Activated T-helper 1 cell treated with anti-CD3 and anti-CD28 coated beads, Interleukin-12 subunit alpha, Interleukin-12 subunit beta, Interleukin-2, Interleukin-4 antibody, amounts not matched to agents 30 ng/mL and 10 ng/mL and 1 ng/mL, durations not matched to agents 14 hours and 24 hours and 36 hours (primary cell): ENCODE data around the gene CDH2. TPM values are rescaled to one million over a fixed set of nuclear protein-coding genes. Genes with fewer than 3 reads are reported as not detected.

ENCODE experiments used
- DNase-seq: peaks from one replicate; pipeline ENCODE4 v3.0.0; 2021; ENCODE audit warnings: low spot score
- H3K27ac Mint-ChIP-seq: one replicate; pipeline ENCODE4 v1.8.0; 2021; ENCODE audit warnings: mild to moderate bottlenecking, mixed read lengths
- H3K27me3 Mint-ChIP-seq: one replicate; pipeline ENCODE4 v1.8.0; 2022; ENCODE audit warnings: mild to moderate bottlenecking, moderate library complexity, mixed read lengths; ENCODE audit not compliant: insufficient read depth
- H3K36me3 Mint-ChIP-seq: one replicate; pipeline ENCODE4 v1.8.0; 2021; ENCODE audit warnings: low read depth, mixed read lengths
- H3K4me1 Mint-ChIP-seq: one replicate; pipeline ENCODE4 v1.8.0; 2021; ENCODE audit warnings: low read depth, mixed read lengths
- H3K4me3 Mint-ChIP-seq: one replicate; pipeline ENCODE4 v1.8.0; 2021; ENCODE audit warnings: mild to moderate bottlenecking, moderate library complexity, mixed read lengths
- H3K9me3 Mint-ChIP-seq: one replicate; pipeline ENCODE4 v1.8.0; 2021; ENCODE audit warnings: mixed read lengths
- intact Hi-C: fragments of 100-400 bp; cut with micrococcal nuclease; formaldehyde crosslinking; loops from one replicate; pipeline ENCODE4 v1.15.1; 2024
- total RNA-seq: library from RNA; stranded (reverse); gene quantifications from 2 replicates; pipeline ENCODE4 v1.2.3, GENCODE V29; 2022

The CDH2 gene
- total RNA-seq, 1 donor from 2014 or later: 0.16 TPM

GRCh38 chr18:28065031-28065792, 111.7 kb downstream of the CDH2 start:
- intact Hi-C loops: no loop called here
- DNase-seq: no peak
- H3K4me1 Mint-ChIP-seq: no peaks in the 10 kb centered on the region
- no peak overlapping the region for H3K4me3 Mint-ChIP-seq
- no peak overlapping the region for H3K27ac Mint-ChIP-seq
- H3K27me3 Mint-ChIP-seq: no peaks in the 10 kb centered on the region
- peaks cover 5% of the 10 kb centered on the region for H3K9me3 Mint-ChIP-seq
- no peaks in the 10 kb centered on the region for H3K36me3 Mint-ChIP-seq

- Mint-ChIP-seq H3K9me3 (peaks cover 5% of the 10 kb centered on the region), H3K4me3 (no peak overlapping the region), H3K27ac (no peak overlapping the region), H3K27me3 (no peaks in the 10 kb centered on the region), H3K4me1 (no peaks in the 10 kb centered on the region), H3K36me3 (no peaks in the 10 kb centered on the region)
- intact Hi-C loops: no loop called here
- no peak for DNase-seq
Measured at GRCh38 chr18:28063926-28064325, 113.0 kb downstream of the CDH2 start.

GRCh38 chr18:28063271-28063761, 113.6 kb downstream of the CDH2 start:
- no peaks in the 10 kb centered on the region for H3K36me3 Mint-ChIP-seq
- H3K9me3 Mint-ChIP-seq: peaks cover 5% of the 10 kb centered on the region
- H3K27ac Mint-ChIP-seq: no peak overlapping the region
- H3K27me3 Mint-ChIP-seq: no peaks in the 10 kb centered on the region
- DNase-seq: no peak
- no peak overlapping the region for H3K4me3 Mint-ChIP-seq
- intact Hi-C loops: no loop called here
- H3K4me1 Mint-ChIP-seq: no peaks in the 10 kb centered on the region

GRCh38 chr18:28062443-28062842, 114.5 kb downstream of the CDH2 start:
- Mint-ChIP-seq H3K36me3 (no peaks in the 10 kb centered on the region), H3K9me3 (peaks cover 5% of the 10 kb centered on the region), H3K4me3 (no peak overlapping the region), H3K4me1 (no peaks in the 10 kb centered on the region), H3K27ac (no peak overlapping the region), H3K27me3 (no peaks in the 10 kb centered on the region)
- intact Hi-C loops: no loop called here
- DNase-seq: no peak

- no peak overlapping the region for H3K4me3 Mint-ChIP-seq
- H3K9me3 Mint-ChIP-seq: peaks cover 6% of the 10 kb centered on the region
- H3K27ac Mint-ChIP-seq: no peak overlapping the region
- H3K36me3 Mint-ChIP-seq: no peaks in the 10 kb centered on the region
- intact Hi-C loops: no loop called here
- H3K27me3 Mint-ChIP-seq: no peaks in the 10 kb centered on the region
- no peaks in the 10 kb centered on the region for H3K4me1 Mint-ChIP-seq
- no peak for DNase-seq
Measured at GRCh38 chr18:28059861-28060260, 117.1 kb downstream of the CDH2 start.

GRCh38 chr18:28050545-28050944, 126.4 kb downstream of the CDH2 start:
- Mint-ChIP-seq H3K27ac (no peak overlapping the region), H3K4me3 (no peak overlapping the region), H3K9me3 (peaks cover 3% of the 10 kb centered on the region), H3K27me3 (no peaks in the 10 kb centered on the region), H3K4me1 (no peaks in the 10 kb centered on the region), H3K36me3 (no peaks in the 10 kb centered on the region)
- no peak for DNase-seq
- intact Hi-C loops: no loop called here

GRCh38 chr18:28048612-28049011, 128.3 kb downstream of the CDH2 start:
- no peaks in the 10 kb centered on the region for H3K27me3 Mint-ChIP-seq
- no peak overlapping the region for H3K4me3 Mint-ChIP-seq
- no peak overlapping the region for H3K27ac Mint-ChIP-seq
- DNase-seq: no peak
- peaks cover 4% of the 10 kb centered on the region for H3K9me3 Mint-ChIP-seq
- no peaks in the 10 kb centered on the region for H3K4me1 Mint-ChIP-seq
- intact Hi-C loops: no loop called here
- no peaks in the 10 kb centered on the region for H3K36me3 Mint-ChIP-seq

- Mint-ChIP-seq H3K9me3 (peaks cover 4% of the 10 kb centered on the region), H3K36me3 (no peaks in the 10 kb centered on the region), H3K27me3 (no peaks in the 10 kb centered on the region), H3K4me3 (no peak overlapping the region), H3K27ac (no peak overlapping the region), H3K4me1 (no peaks in the 10 kb centered on the region)
- DNase-seq: no peak
- intact Hi-C loops: no loop called here
Measured at GRCh38 chr18:28045880-28046279, 131.1 kb downstream of the CDH2 start.

GRCh38 chr18:28045176-28045810, 131.6 kb downstream of the CDH2 start:
- Mint-ChIP-seq H3K4me3 (no peak overlapping the region), H3K4me1 (no peaks in the 10 kb centered on the region), H3K36me3 (no peaks in the 10 kb centered on the region), H3K27ac (no peak overlapping the region), H3K9me3 (peaks cover 4% of the 10 kb centered on the region), H3K27me3 (no peaks in the 10 kb centered on the region)
- intact Hi-C loops: no loop called here
- DNase-seq: no peak

- H3K4me1 Mint-ChIP-seq: no peaks in the 10 kb centered on the region
- H3K9me3 Mint-ChIP-seq: peaks cover 4% of the 10 kb centered on the region
- intact Hi-C loops: no loop called here
- no peaks in the 10 kb centered on the region for H3K36me3 Mint-ChIP-seq
- no peak for DNase-seq
- no peak overlapping the region for H3K27ac Mint-ChIP-seq
- no peaks in the 10 kb centered on the region for H3K27me3 Mint-ChIP-seq
- no peak overlapping the region for H3K4me3 Mint-ChIP-seq
Measured at GRCh38 chr18:28044036-28044435, 132.9 kb downstream of the CDH2 start.

GRCh38 chr18:28043631-28044030, 133.3 kb downstream of the CDH2 start:
- no peaks in the 10 kb centered on the region for H3K4me1 Mint-ChIP-seq
- no peak overlapping the region for H3K27ac Mint-ChIP-seq
- intact Hi-C loops: no loop called here
- no peak overlapping the region for H3K4me3 Mint-ChIP-seq
- DNase-seq: no peak
- no peaks in the 10 kb centered on the region for H3K27me3 Mint-ChIP-seq
- H3K9me3 Mint-ChIP-seq: peaks cover 4% of the 10 kb centered on the region
- no peaks in the 10 kb centered on the region for H3K36me3 Mint-ChIP-seq

- Mint-ChIP-seq H3K4me3 (no peak overlapping the region), H3K36me3 (no peaks in the 10 kb centered on the region), H3K27ac (no peak overlapping the region), H3K27me3 (peaks cover 1% of the 10 kb centered on the region), H3K4me1 (no peaks in the 10 kb centered on the region), H3K9me3 (peaks cover 4% of the 10 kb centered on the region)
- intact Hi-C loops: no loop called here
- no peak for DNase-seq
Measured at GRCh38 chr18:28041366-28041765, 135.6 kb downstream of the CDH2 start.

- Mint-ChIP-seq H3K4me1 (no peaks in the 10 kb centered on the region), H3K36me3 (no peaks in the 10 kb centered on the region), H3K27me3 (peaks cover 1% of the 10 kb centered on the region), H3K9me3 (peaks cover 4% of the 10 kb centered on the region), H3K4me3 (no peak overlapping the region), H3K27ac (no peak overlapping the region)
- intact Hi-C loops: no loop called here
- no peak for DNase-seq
Measured at GRCh38 chr18:28040716-28041115, 136.2 kb downstream of the CDH2 start.
